Panc1 (cell line): ENCODE results near the gene NEUROG1. TPM values are rescaled to one million over a fixed set of nuclear protein-coding genes. Genes with fewer than 3 reads are reported as not detected.

Source experiments
- ATAC-seq: fragments of 200-7000 bp; cut with Tn5 transposase; 2 replicates; pipeline ENCODE4 v1.9.1; 2020; ENCODE audit warnings: mild to moderate bottlenecking, moderate library complexity
- BruUV-seq: library from RNA; stranded (reverse); fragments of 400-500 nt; replicated peaks from 2 replicates; lab custom pipeline; 2021; lab: Mats Ljungman, UMichigan
- CTCF ChIA-PET: fragments of 300-600 bp; sonication (Branson Sonifier 250); formaldehyde crosslinking; loops from one replicate; lab custom pipeline; 2022; ENCODE audit warnings: antibody characterized with exemption; lab: Charles Lee
- POLR2A ChIA-PET: fragments of 300-600 bp; sonication (Branson Sonifier 250); formaldehyde crosslinking; loops from one replicate; lab custom pipeline; 2022; ENCODE audit warnings: antibody characterized with exemption; lab: Charles Lee
- DNase-seq: peaks from one replicate; pipeline ENCODE4 v3.0.0-alpha.2; 2010; ENCODE audit warnings: low read depth, low spot score
- H3K27ac ChIP-seq: 2 replicates; pipeline ENCODE4 v1.5.1; 2011; ENCODE audit warnings: mild to moderate bottlenecking, low read length, inconsistent platforms
- H3K27me3 ChIP-seq: fragments of 200-500 bp; sonication (Bioruptor generic); 2 replicates; pipeline ENCODE4 v1.6.0; 2014; ENCODE audit warnings: low read length, inconsistent platforms; ENCODE audit not compliant: control insufficient read depth, insufficient read depth
- H3K36me3 ChIP-seq: fragments of 200-500 bp; sonication (Bioruptor generic); 2 replicates; pipeline ENCODE4 v1.5.1; 2014; ENCODE audit warnings: inconsistent platforms, mild to moderate bottlenecking, low read length, moderate library complexity; ENCODE audit not compliant: control insufficient read depth, insufficient read depth
- H3K4me1 ChIP-seq: 2 replicates; pipeline ENCODE4 v1.5.1; 2011; ENCODE audit warnings: inconsistent platforms, mild to moderate bottlenecking, low read length, moderate library complexity; ENCODE audit not compliant: control insufficient read depth, insufficient read depth
- H3K4me3 ChIP-seq, 2 experiments: 2 replicates each; pipeline ENCODE4 v1.5.1; 2011 to 2012; ENCODE audit warnings: low read depth in 2 of 2, low read length in 2 of 2, mild to moderate bottlenecking in 2 of 2, inconsistent platforms in 1 of 2, moderate library complexity in 1 of 2
- H3K9me3 ChIP-seq: fragments of 200-500 bp; sonication (Bioruptor generic); 2 replicates; pipeline ENCODE4 v1.5.1; 2014; ENCODE audit warnings: low read depth, mild to moderate bottlenecking, inconsistent platforms, low read length, moderate library complexity; ENCODE audit not compliant: control insufficient read depth, insufficient read depth
- CTCF ChIP-seq: fragments of 450-650 bp; IDR thresholded peaks from 2 replicates; pipeline ENCODE4 v1.5.1; 2017; ENCODE audit warnings: mild to moderate bottlenecking
- POLR2AphosphoS5 ChIP-seq: IDR thresholded peaks from 2 replicates; pipeline ENCODE4 v1.6.1; 2012; ENCODE audit warnings: mild to moderate bottlenecking, low read depth, low read length, moderate library complexity
- REST ChIP-seq, 2 experiments: IDR thresholded peaks; 2 replicates each; pipeline ENCODE4 v1.6.1; 2011 to 2012; ENCODE audit warnings: low read depth in 2 of 2, control low read depth in 1 of 2, low read length in 1 of 2, mild to moderate bottlenecking in 1 of 2, moderate library complexity in 1 of 2; ENCODE audit not compliant: insufficient read depth in 1 of 2
- SIN3A ChIP-seq: IDR thresholded peaks from 2 replicates; pipeline ENCODE4 v1.6.1; 2012; ENCODE audit warnings: low read depth, mild to moderate bottlenecking, low read length, moderate library complexity, borderline replicate concordance; ENCODE audit not compliant: insufficient read depth
- TCF7L2 ChIP-seq: IDR thresholded peaks from 2 replicates; pipeline ENCODE4 v1.6.1; 2011; ENCODE audit warnings: mild to moderate bottlenecking, low read depth, low read length, inconsistent platforms
- in situ Hi-C: cut with HindIII; loops from 2 replicates; pipeline ENCODE4 v1.10.0; 2016; ENCODE audit warnings: low sequenced_read_pairs, low pct_unique_long_range_greater_than_20kb
- intact Hi-C: fragments of 100-400 bp; cut with micrococcal nuclease; formaldehyde crosslinking; loops from one replicate; pipeline ENCODE4 v1.10.0; 2022; ENCODE audit not compliant: unreplicated experiment
- total RNA-seq: library from RNA; stranded (reverse); gene quantifications from one replicate; pipeline ENCODE4 v1.2.1, GENCODE V29; 2021; ENCODE audit not compliant: unreplicated experiment

Gene NEUROG1
- total RNA-seq, 1 experiment from 2014 or later = not detected

GRCh38 chr5:135508496-135509005 is 27.2 kb downstream of the NEUROG1 start:
- no peaks in the 10 kb centered on the region for H3K9me3 ChIP-seq
- DNase-seq (no peak), ATAC-seq (no peak)
- ChIA-PET CTCF (interaction anchor here (0.6 kb wide), 1 partner anchor 232 kb away, joined by 3 read pairs; no protein-coding TSS in a partner anchor), POLR2A (interaction anchor here (0.6 kb wide), 1 partner anchor 1011 kb away, joined by 3 read pairs; no protein-coding TSS in a partner anchor)
- no peak overlapping the region for H3K4me3 ChIP-seq
- H3K4me1 ChIP-seq = no peaks in the 10 kb centered on the region
- H3K36me3 ChIP-seq = no peaks in the 10 kb centered on the region
- in situ Hi-C loops = no loop called here
- no peak overlapping the region for H3K27ac ChIP-seq
- H3K27me3 ChIP-seq = 0 out of 2 replicates have a peak, but pooled peaks cover 2% of the 10 kb centered on the region
- intact Hi-C loops = no loop called here
- BruUV-seq = no TSS peak
- TF ChIP-seq POLR2AphosphoS5 (no peak), REST (IDR thresholded peaks at IDR 0.05; ENCODE audit: insufficient read depth in 1 of 2, low read depth in 2 of 2, low read length in 1 of 2) (no peak), TCF7L2 (no peak), SIN3A (no peak), CTCF (no peak)

GRCh38 chr5:135505973-135506372 is 29.8 kb downstream of the NEUROG1 start:
- Histone ChIP-seq H3K27ac (no peak overlapping the region), H3K4me1 (no peaks in the 10 kb centered on the region), H3K36me3 (no peaks in the 10 kb centered on the region), H3K4me3 (no peak overlapping the region), H3K27me3 (0 out of 2 replicates have a peak, but pooled peaks cover 2% of the 10 kb centered on the region), H3K9me3 (no peaks in the 10 kb centered on the region)
- BruUV-seq = no TSS peak
- ATAC-seq (no peak), DNase-seq (no peak)
- TF ChIP-seq REST (IDR thresholded peaks at IDR 0.05; ENCODE audit: insufficient read depth in 1 of 2, low read depth in 2 of 2, low read length in 1 of 2) = no peak
- TF ChIP-seq SIN3A = no peak
- TF ChIP-seq TCF7L2 = no peak
- TF ChIP-seq POLR2AphosphoS5 = no peak
- TF ChIP-seq CTCF = no peak
- intact Hi-C loops (no loop called here), in situ Hi-C loops (no loop called here)
- ChIA-PET POLR2A (no interaction called here), CTCF (interaction anchor here (0.7 kb wide), 1 partner anchor 47 kb away, joined by 5 read pairs; no protein-coding TSS in a partner anchor)
